ENCODE measurements around the gene PPP2R2B.

PPP2R2B gene

GRCh38 chr5:146656703-146657102 is 221.9 kb downstream of the PPP2R2B start:
- Histone ChIP-seq H3K4me1 (ENCODE audit: insufficient read depth, low read length) (peaks cover 5% of the 10 kb centered on the region; the same call in 1 of the 2 replicates), H3K9ac (ENCODE audit: low read depth, low read length) (no peak overlapping the region), H3K9me3 (ENCODE audit: control insufficient read depth, insufficient read depth, low read length) (no peaks in the 10 kb centered on the region), H3K36me3 (ENCODE audit: insufficient read depth, low read length) (no peaks in the 10 kb centered on the region)

- Histone ChIP-seq H3K4me1 (ENCODE audit: insufficient read depth, low read length) (no peaks in the 10 kb centered on the region), H3K9me3 (ENCODE audit: control insufficient read depth, insufficient read depth, low read length) (no peaks in the 10 kb centered on the region), H3K9ac (ENCODE audit: low read depth, low read length) (no peak overlapping the region), H3K36me3 (ENCODE audit: insufficient read depth, low read length) (no peaks in the 10 kb centered on the region)
These were observed 225.0 kb downstream of the PPP2R2B start for GRCh38 chr5:146653560-146653959.

DNA sequence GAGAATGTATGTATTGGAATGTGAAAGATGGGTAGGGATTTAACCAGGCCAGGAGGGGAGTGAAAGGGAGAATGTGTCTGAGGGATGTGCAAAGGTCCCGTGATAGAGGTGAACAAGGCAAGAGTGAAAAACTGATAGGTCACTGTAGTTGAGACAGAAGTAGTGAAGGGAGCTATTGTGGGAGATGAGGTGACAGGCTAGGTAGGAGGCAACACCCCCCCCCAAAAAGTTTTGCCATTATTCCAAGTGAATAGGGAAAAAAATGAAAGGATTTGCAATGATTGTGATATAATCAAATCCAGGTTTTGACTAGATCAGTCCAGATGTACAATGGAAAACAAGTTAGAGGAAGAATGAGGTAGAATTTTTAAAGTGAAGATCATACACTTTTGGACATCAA is 226.0 kb downstream of the PPP2R2B start:
- H3K4me1 ChIP-seq (ENCODE audit: insufficient read depth, low read length) = no peaks in the 10 kb centered on the region
- H3K9ac ChIP-seq (ENCODE audit: low read depth, low read length) = no peak overlapping the region
- H3K36me3 ChIP-seq (ENCODE audit: insufficient read depth, low read length) = no peaks in the 10 kb centered on the region
- no peaks in the 10 kb centered on the region for H3K9me3 ChIP-seq (ENCODE audit: control insufficient read depth, insufficient read depth, low read length)

DNA sequence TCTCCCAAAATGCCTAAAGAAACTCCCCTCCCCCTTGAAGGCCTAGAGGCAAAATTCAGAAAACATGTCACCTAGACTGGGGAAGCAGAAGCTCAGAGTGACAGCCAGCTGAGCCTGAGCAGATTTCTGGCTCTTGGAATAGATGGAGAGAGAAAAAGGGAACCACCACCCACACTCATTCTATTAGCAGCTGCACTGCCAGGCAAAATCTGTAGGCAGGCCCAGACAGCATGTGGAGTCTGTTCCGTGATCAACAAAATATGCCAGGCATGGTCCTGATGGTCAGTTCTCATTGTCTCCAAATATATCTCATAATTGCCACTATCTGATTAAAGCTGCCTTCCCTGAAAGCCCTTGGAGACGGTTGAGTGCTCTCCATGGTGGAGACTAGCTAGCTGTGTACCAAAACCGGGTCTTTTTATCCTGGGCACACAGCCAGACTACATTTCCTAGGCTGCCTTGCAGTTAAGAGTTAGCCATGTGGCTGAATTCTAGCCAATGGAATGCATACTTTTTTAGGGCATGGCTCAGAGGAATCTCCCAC is 230.8 kb downstream of the PPP2R2B start:
- H3K4me1 ChIP-seq (ENCODE audit: insufficient read depth, low read length) = no peaks in the 10 kb centered on the region
- no peak overlapping the region for H3K9ac ChIP-seq (ENCODE audit: low read depth, low read length)
- H3K36me3 ChIP-seq (ENCODE audit: insufficient read depth, low read length) = no peaks in the 10 kb centered on the region
- no peaks in the 10 kb centered on the region for H3K9me3 ChIP-seq (ENCODE audit: control insufficient read depth, insufficient read depth, low read length)

DNA sequence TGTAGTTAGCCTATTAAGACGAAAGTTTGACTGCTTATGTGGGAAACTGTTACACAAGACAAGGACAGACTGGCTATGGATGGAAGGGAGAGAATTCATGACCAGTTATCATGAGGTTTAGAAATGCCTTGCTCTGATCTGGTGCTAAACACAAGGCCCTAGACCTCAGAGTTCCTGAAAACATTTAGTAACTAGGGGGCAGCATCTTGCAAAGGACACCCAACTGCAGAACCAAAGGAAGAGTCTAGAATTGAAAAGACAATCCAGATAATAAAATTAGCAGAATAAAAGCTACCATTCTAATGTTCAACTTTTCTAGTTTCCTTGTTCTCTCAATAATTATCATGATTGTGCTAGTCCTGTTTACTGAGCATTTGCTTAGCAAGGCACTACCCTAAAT is 232.1 kb downstream of the PPP2R2B start:
- H3K36me3 ChIP-seq (ENCODE audit: insufficient read depth, low read length) = no peaks in the 10 kb centered on the region
- no peaks in the 10 kb centered on the region for H3K9me3 ChIP-seq (ENCODE audit: control insufficient read depth, insufficient read depth, low read length)
- H3K9ac ChIP-seq (ENCODE audit: low read depth, low read length) = no peak overlapping the region
- no peaks in the 10 kb centered on the region for H3K4me1 ChIP-seq (ENCODE audit: insufficient read depth, low read length)

DNA sequence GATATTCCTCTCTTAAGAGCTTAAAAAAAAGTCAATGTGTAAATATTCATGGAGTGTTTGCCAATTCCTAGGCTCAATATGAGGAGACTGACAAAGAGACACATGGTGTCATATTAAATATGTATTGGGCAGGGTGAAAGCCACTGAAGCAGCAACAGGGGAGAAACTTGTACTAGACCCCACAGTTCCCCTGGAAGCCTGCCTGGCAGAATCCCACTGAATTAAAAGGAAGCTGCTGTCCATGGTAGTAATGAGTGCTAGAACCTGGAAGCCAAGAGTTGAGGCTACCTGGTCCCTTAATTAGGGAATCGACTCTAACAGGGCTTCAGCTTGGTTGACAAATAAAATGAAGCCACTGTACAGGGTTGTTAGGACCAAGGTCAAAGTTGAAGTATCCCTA is 233.2 kb downstream of the PPP2R2B start:
- Histone ChIP-seq H3K4me1 (ENCODE audit: insufficient read depth, low read length) (no peaks in the 10 kb centered on the region), H3K9me3 (ENCODE audit: control insufficient read depth, insufficient read depth, low read length) (no peaks in the 10 kb centered on the region), H3K9ac (ENCODE audit: low read depth, low read length) (no peak overlapping the region), H3K36me3 (ENCODE audit: insufficient read depth, low read length) (no peaks in the 10 kb centered on the region)

- no peaks in the 10 kb centered on the region for H3K36me3 ChIP-seq (ENCODE audit: insufficient read depth, low read length)
- H3K4me1 ChIP-seq (ENCODE audit: insufficient read depth, low read length) = no peaks in the 10 kb centered on the region
- H3K9me3 ChIP-seq (ENCODE audit: control insufficient read depth, insufficient read depth, low read length) = no peaks in the 10 kb centered on the region
- H3K9ac ChIP-seq (ENCODE audit: low read depth, low read length) = no peak overlapping the region
These were observed 233.7 kb downstream of the PPP2R2B start for GRCh38 chr5:146644831-146645230.

GRCh38 chr5:146643776-146644175 is 234.8 kb downstream of the PPP2R2B start:
- Histone ChIP-seq H3K9ac (ENCODE audit: low read depth, low read length) (no peak overlapping the region), H3K4me1 (ENCODE audit: insufficient read depth, low read length) (no peaks in the 10 kb centered on the region), H3K36me3 (ENCODE audit: insufficient read depth, low read length) (no peaks in the 10 kb centered on the region), H3K9me3 (ENCODE audit: control insufficient read depth, insufficient read depth, low read length) (no peaks in the 10 kb centered on the region)

DNA sequence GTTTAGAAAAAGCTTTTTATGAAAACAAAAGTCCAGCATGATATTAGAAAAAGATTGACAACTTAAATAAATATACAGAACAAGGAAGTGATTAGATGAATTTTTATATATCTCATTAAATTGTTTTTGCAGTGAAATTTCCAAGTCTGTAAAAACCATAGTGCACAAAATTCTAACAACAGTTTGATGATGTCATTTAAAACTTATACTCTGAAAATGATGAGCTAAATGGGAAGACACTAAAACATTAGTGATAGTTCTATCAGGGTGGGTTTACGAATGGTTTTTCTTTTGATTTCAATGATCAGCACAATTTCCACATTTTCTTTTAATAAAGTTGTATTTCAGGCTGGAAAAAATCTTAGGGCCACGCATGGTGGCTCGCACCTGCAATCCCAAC is 236.1 kb downstream of the PPP2R2B start:
- Histone ChIP-seq H3K9me3 (ENCODE audit: control insufficient read depth, insufficient read depth, low read length) (no peaks in the 10 kb centered on the region), H3K9ac (ENCODE audit: low read depth, low read length) (no peak overlapping the region), H3K36me3 (ENCODE audit: insufficient read depth, low read length) (no peaks in the 10 kb centered on the region), H3K4me1 (ENCODE audit: insufficient read depth, low read length) (no peaks in the 10 kb centered on the region)

- H3K4me1 ChIP-seq (ENCODE audit: insufficient read depth, low read length) = no peaks in the 10 kb centered on the region
- no peaks in the 10 kb centered on the region for H3K9me3 ChIP-seq (ENCODE audit: control insufficient read depth, insufficient read depth, low read length)
- no peak overlapping the region for H3K9ac ChIP-seq (ENCODE audit: low read depth, low read length)
- no peaks in the 10 kb centered on the region for H3K36me3 ChIP-seq (ENCODE audit: insufficient read depth, low read length)
These were observed 236.6 kb downstream of the PPP2R2B start for GRCh38 chr5:146641941-146642340.

DNA sequence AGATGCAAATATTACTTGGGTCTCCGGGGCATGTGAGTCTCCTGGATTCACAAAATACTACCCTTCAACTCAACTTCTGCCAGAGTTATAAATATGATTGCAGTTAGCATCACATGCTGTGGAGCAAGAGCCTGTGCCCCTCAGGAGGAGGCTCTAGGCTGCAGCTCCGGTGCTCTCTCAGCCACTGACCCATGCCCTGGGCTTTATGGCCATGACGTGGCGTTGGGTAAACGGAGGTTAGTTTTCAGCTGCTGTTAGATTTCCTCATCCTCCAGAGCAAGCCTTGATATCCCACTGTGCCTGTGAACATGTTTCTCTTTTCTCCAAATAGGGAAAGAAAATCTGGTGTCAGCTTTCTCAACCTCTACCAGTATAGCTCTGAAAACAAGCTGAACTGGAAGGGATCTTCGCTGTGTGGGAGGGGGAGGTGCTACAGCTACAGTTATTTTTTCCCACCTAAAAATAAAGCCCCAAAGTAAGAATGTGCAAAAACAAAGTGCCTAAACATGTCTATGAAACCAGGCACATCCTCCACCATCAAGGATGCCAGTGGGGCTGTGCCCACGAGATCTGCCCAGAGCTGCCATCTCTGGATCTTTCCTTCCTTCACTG is 238.2 kb downstream of the PPP2R2B start:
- no peaks in the 10 kb centered on the region for H3K4me1 ChIP-seq (ENCODE audit: insufficient read depth, low read length)
- no peaks in the 10 kb centered on the region for H3K9me3 ChIP-seq (ENCODE audit: control insufficient read depth, insufficient read depth, low read length)
- no peak overlapping the region for H3K9ac ChIP-seq (ENCODE audit: low read depth, low read length)
- no peaks in the 10 kb centered on the region for H3K36me3 ChIP-seq (ENCODE audit: insufficient read depth, low read length)

GRCh38 chr5:146635443-146635842 is 243.1 kb downstream of the PPP2R2B start:
- Histone ChIP-seq H3K36me3 (ENCODE audit: insufficient read depth, low read length) (no peaks in the 10 kb centered on the region), H3K4me1 (ENCODE audit: insufficient read depth, low read length) (no peaks in the 10 kb centered on the region), H3K9ac (ENCODE audit: low read depth, low read length) (no peak overlapping the region), H3K9me3 (ENCODE audit: control insufficient read depth, insufficient read depth, low read length) (no peaks in the 10 kb centered on the region)

GRCh38 chr5:146633323-146633764 is 245.2 kb downstream of the PPP2R2B start:
- Histone ChIP-seq H3K9ac (ENCODE audit: low read depth, low read length) (no peak overlapping the region), H3K9me3 (ENCODE audit: control insufficient read depth, insufficient read depth, low read length) (no peaks in the 10 kb centered on the region), H3K4me1 (ENCODE audit: insufficient read depth, low read length) (no peaks in the 10 kb centered on the region), H3K36me3 (ENCODE audit: insufficient read depth, low read length) (no peaks in the 10 kb centered on the region)

DNA sequence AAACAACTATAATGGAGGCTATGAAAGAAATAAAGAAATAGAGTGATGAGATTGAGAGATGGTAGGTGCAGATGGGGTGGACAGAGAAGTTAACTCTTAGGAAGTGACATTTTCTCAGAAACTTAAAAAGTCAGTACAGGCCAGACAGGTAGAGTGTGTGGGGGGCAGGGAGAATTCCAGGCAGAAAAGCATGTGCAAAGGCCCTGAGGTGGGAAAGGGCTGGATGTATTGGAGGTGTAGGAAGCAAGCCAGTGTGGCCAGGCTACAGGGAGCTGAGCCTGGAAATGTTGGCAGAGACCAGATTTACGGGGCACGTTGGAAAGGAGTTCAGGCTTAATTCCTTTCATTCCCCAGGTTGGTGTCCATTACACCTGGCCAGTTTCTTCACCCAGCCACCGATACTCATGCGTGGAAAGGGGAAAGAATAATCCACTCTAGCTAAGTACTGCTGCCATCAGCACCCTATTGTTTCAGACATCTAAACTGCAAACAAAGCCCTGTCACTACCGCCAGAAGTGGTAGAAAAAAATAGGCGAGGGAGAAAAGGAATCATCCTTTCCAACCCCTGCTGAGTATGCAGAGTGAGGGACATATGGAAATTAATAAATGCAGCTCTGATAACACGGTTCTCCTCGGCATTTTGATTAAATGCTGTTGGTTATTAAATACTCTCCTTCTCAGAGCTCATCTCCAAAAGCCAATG is 245.8 kb downstream of the PPP2R2B start:
- Histone ChIP-seq H3K9ac (ENCODE audit: low read depth, low read length) (no peak overlapping the region), H3K4me1 (ENCODE audit: insufficient read depth, low read length) (no peaks in the 10 kb centered on the region), H3K9me3 (ENCODE audit: control insufficient read depth, insufficient read depth, low read length) (no peaks in the 10 kb centered on the region), H3K36me3 (ENCODE audit: insufficient read depth, low read length) (no peaks in the 10 kb centered on the region)

DNA sequence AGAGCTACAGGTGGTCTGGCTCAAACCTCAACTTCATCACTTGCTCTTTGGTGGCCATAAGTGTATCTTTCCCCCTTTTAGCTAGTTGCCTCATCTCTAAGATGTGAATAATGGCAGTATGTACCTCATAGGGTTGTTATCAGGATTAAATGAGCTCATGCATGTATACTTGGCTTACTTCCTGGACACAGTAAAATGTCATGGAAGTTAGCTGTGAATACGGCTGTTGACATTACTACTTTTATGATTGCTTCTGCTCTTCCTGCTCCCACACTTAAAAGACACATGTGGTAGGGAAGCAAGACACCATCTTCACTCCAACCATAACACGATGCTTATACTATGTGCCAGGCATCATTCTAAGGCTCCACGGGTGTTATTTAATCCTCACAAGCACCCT is 248.1 kb downstream of the PPP2R2B start:
- Histone ChIP-seq H3K9me3 (ENCODE audit: control insufficient read depth, insufficient read depth, low read length) (no peaks in the 10 kb centered on the region), H3K9ac (ENCODE audit: low read depth, low read length) (no peak overlapping the region), H3K4me1 (ENCODE audit: insufficient read depth, low read length) (no peaks in the 10 kb centered on the region), H3K36me3 (ENCODE audit: insufficient read depth, low read length) (no peaks in the 10 kb centered on the region)
